ENCODE results near the gene THEM5. TPM values are rescaled to one million over a fixed set of nuclear protein-coding genes. Genes with fewer than 3 reads are reported as not detected.
A peak's percentile ranks its signal among the peaks of the same experiment; 100 is the strongest.
"Not testable (repeated sequence)": the region's sequence is repeated elsewhere in the genome, so short reads cannot be mapped to it uniquely, and the experiment has no call there.

The THEM5 gene
- total RNA-seq, 1 donor from 2014 or later, result not detected

GRCh38 chr1:151867765-151868411, 14.4 kb upstream of the THEM5 start:
- DNase-seq, result no peak

GRCh38 chr1:151867321-151867720, 13.8 kb upstream of the THEM5 start:
- DNase-seq, result no peak

- DNase-seq, result no peak
Measured at GRCh38 chr1:151864411-151864810, 10.9 kb upstream of the THEM5 start.

- DNase-seq, result no peak
Measured at GRCh38 chr1:151862604-151863003, 9.1 kb upstream of the THEM5 start.

GRCh38 chr1:151860504-151861187, 7.1 kb upstream of the THEM5 start:
- no peak for DNase-seq

- no peak for DNase-seq
Measured at GRCh38 chr1:151859891-151860293, 6.4 kb upstream of the THEM5 start.

GRCh38 chr1:151858886-151859665, 5.6 kb upstream of the THEM5 start:
- no peak for DNase-seq

GRCh38 chr1:151858030-151858746, 4.7 kb upstream of the THEM5 start:
- no peak for DNase-seq

- DNase-seq, result no peak
Measured at GRCh38 chr1:151855933-151856332, 2.4 kb upstream of the THEM5 start.

GRCh38 chr1:151855516-151855915, 2.0 kb upstream of the THEM5 start:
- DNase-seq, result not testable (repeated sequence)

GRCh38 chr1:151854658-151855057, 1.1 kb upstream of the THEM5 start:
- no peak for DNase-seq

- no peak for DNase-seq
Measured at GRCh38 chr1:151852733-151853132, 779 bp downstream of the THEM5 start.

GRCh38 chr1:151851886-151852285, 1.6 kb downstream of the THEM5 start:
- DNase-seq, result no peak

- DNase-seq, result no peak
Measured at GRCh38 chr1:151849871-151850270, 3.6 kb downstream of the THEM5 start.

GRCh38 chr1:151849126-151849525, 4.4 kb downstream of the THEM5 start:
- DNase-seq, result no peak

GRCh38 chr1:151847867-151848596, 5.5 kb downstream of the THEM5 start:
- peak; percentile 66 for DNase-seq

GRCh38 chr1:151846686-151847237, 6.8 kb downstream of the THEM5 start:
- DNase-seq, result no peak

GRCh38 chr1:151846062-151846568, 7.4 kb downstream of the THEM5 start:
- DNase-seq, result no peak

GRCh38 chr1:151843398-151843797, 10.1 kb downstream of the THEM5 start:
- DNase-seq, result no peak

GRCh38 chr1:151841141-151841540, 12.4 kb downstream of the THEM5 start:
- DNase-seq, result no peak

- DNase-seq, result no peak
Measured at GRCh38 chr1:151840421-151840820, 13.1 kb downstream of the THEM5 start.

Data from tongue (tissue), 2 donors.